Measurements from ENCODE around the gene ZPR1. TPM values are rescaled to one million over a fixed set of nuclear protein-coding genes. Genes with fewer than 3 reads are reported as not detected.
"Not testable (repeated sequence)": the region's sequence is repeated elsewhere in the genome, so short reads cannot be mapped to it uniquely, and the experiment has no call there.

The ZPR1 gene
- total RNA-seq, 4 donors from 2014 or later = 13.1 to 20.9 (median 16.4) TPM

DNA sequence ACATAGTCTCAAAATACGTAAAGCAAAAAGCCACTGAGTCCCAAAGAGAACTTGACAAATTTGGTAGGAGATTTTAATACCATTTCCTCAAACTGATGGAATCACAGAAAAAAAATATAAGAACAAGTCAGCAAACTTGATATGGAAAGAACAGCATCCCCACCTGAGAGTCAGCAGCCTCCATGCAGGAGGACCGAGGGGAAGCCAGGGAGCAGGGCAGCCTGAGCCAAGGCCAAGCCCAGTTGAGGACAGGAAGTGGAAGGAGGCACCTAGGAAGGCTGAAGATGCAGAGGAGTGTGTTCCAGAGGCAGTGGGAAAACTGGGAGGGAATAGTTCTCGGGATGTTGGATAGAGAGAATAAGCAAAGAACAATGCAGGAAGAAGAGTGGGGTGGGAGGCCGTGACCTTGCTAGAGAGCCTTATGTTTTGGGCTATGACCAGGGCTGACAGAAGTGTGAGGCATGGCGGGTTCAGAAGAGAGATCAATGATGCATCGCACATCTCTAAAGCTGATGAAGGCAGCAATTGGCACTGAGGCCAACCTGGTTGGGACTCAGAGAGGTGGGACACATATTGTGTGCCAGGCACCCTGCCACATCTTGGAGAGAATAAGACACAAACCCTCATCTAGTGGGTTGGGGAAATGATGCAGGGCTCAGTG lies 19.9 kb upstream of the ZPR1 start:
- WGBS, 2 donors (ENCODE audit: low coverage in 1 of 2) = 81 to 84% methylated on average over 2 to 6 of the region's 6 CpGs

GRCh38 chr11:116804001-116804400 lies 16.2 kb upstream of the ZPR1 start:
- TF ChIP-seq POLR2AphosphoS5 (IDR thresholded peaks at IDR 0.05) (no peak), EP300 (IDR thresholded peaks at IDR 0.05; ENCODE audit: low read depth) (no peak), POLR2A (IDR thresholded peaks at IDR 0.05) (no peak)
- TF ChIP-seq, protein P1, sequence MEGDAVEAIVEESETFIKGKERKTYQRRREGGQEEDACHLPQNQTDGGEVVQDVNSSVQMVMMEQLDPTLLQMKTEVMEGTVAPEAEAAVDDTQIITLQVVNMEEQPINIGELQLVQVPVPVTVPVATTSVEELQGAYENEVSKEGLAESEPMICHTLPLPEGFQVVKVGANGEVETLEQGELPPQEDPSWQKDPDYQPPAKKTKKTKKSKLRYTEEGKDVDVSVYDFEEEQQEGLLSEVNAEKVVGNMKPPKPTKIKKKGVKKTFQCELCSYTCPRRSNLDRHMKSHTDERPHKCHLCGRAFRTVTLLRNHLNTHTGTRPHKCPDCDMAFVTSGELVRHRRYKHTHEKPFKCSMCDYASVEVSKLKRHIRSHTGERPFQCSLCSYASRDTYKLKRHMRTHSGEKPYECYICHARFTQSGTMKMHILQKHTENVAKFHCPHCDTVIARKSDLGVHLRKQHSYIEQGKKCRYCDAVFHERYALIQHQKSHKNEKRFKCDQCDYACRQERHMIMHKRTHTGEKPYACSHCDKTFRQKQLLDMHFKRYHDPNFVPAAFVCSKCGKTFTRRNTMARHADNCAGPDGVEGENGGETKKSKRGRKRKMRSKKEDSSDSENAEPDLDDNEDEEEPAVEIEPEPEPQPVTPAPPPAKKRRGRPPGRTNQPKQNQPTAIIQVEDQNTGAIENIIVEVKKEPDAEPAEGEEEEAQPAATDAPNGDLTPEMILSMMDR (IDR thresholded peaks at IDR 0.05) = no peak
- in situ Hi-C loops (cut with MboI; ENCODE audit: low pct_ligation_motif_present in 1 of 4, low pct_unique_long_range_greater_than_20kb in 1 of 4, low sequenced_read_pairs in 3 of 4) (no loop called here), intact Hi-C loops (cut with DNase I; ENCODE audit: low total_unique reads) (no loop called here)
- no peaks in the 10 kb centered on the region for H3K27me3 ChIP-seq
- H3K36me3 ChIP-seq = no peaks in the 10 kb centered on the region
- no peak overlapping the region for H3K4me3 ChIP-seq
- no peak overlapping the region for H3K27ac ChIP-seq
- no peak for DNase-seq
- 58 to 67% methylated on average over 1 to 3 of the region's 3 CpGs for WGBS, 2 donors (ENCODE audit: low coverage in 1 of 2)
- peaks cover 0 to 7% (median 2%) of the 10 kb centered on the region in 4 donors for H3K4me1 ChIP-seq
- no peaks in the 10 kb centered on the region for H3K9me3 ChIP-seq

More for the DNA sequence above, 19.9 kb upstream of the ZPR1 start:
- no peak overlapping the region for H3K4me3 ChIP-seq
- no peaks in the 10 kb centered on the region for H3K27me3 ChIP-seq
- peaks cover 0 to 7% (median 2%) of the 10 kb centered on the region in 4 donors for H3K4me1 ChIP-seq
- H3K9me3 ChIP-seq = no peaks in the 10 kb centered on the region
- no peak for DNase-seq
- TF ChIP-seq EP300 (IDR thresholded peaks at IDR 0.05; ENCODE audit: low read depth) = no peak
- no peak for TF ChIP-seq POLR2A (IDR thresholded peaks at IDR 0.05)
- TF ChIP-seq, protein P1 (IDR thresholded peaks at IDR 0.05) = no peak
- TF ChIP-seq POLR2AphosphoS5 (IDR thresholded peaks at IDR 0.05) = no peak
- H3K27ac ChIP-seq = no peak overlapping the region
- H3K36me3 ChIP-seq = no peaks in the 10 kb centered on the region
- intact Hi-C loops (cut with DNase I; ENCODE audit: low total_unique reads) = no loop called here
- in situ Hi-C loops (cut with MboI; ENCODE audit: low pct_ligation_motif_present in 1 of 4, low pct_unique_long_range_greater_than_20kb in 1 of 4, low sequenced_read_pairs in 3 of 4) = no loop called here

DNA sequence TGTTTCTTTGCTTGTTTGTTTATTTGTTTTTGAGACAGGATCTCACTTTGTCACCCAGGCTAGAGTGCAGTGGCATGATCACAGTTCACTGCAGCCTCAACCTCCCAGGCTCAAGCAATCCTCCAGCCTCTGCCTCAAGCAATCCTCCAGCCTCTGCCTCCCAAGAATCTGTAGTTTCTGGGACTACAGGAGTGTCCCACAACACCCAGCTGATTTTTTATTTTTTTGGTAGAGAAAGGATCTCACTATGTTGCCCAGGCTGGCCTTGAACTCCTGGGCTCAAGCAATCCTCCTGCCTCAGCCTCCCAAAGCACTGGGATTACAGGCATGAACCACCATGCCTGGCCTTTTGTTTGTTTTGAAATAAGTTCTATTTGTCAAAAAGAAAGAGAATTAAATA lies 13.8 kb upstream of the ZPR1 start:
- H3K27me3 ChIP-seq; H3K9me3 ChIP-seq; H3K4me1 ChIP-seq; DNase-seq; in situ Hi-C loops (cut with MboI; ENCODE audit: low pct_ligation_motif_present in 1 of 4, low pct_unique_long_range_greater_than_20kb in 1 of 4, low sequenced_read_pairs in 3 of 4); H3K4me3 ChIP-seq; H3K36me3 ChIP-seq; H3K27ac ChIP-seq; intact Hi-C loops (cut with DNase I; ENCODE audit: low total_unique reads): not testable (repeated sequence)

GRCh38 chr11:116800610-116801009 lies 12.8 kb upstream of the ZPR1 start:
- H3K4me1 ChIP-seq = no peaks in the 10 kb centered on the region
- WGBS, 2 donors (ENCODE audit: low coverage in 1 of 2) = 92 to 100% methylated on average over 2 of the region's 2 CpGs
- no peak for TF ChIP-seq EP300 (IDR thresholded peaks at IDR 0.05; ENCODE audit: low read depth)
- TF ChIP-seq POLR2A (IDR thresholded peaks at IDR 0.05) = no peak
- TF ChIP-seq POLR2AphosphoS5 (IDR thresholded peaks at IDR 0.05) = no peak
- H3K27me3 ChIP-seq = no peaks in the 10 kb centered on the region
- H3K27ac ChIP-seq = no peak overlapping the region
- H3K4me3 ChIP-seq = no peak overlapping the region
- H3K36me3 ChIP-seq = no peaks in the 10 kb centered on the region
- H3K9me3 ChIP-seq = no peaks in the 10 kb centered on the region
- intact Hi-C loops (cut with DNase I; ENCODE audit: low total_unique reads) = no loop called here
- no peak for DNase-seq
- in situ Hi-C loops (cut with MboI; ENCODE audit: low pct_ligation_motif_present in 1 of 4, low pct_unique_long_range_greater_than_20kb in 1 of 4, low sequenced_read_pairs in 3 of 4) = no loop called here

GRCh38 chr11:116798368-116798767 lies 10.5 kb upstream of the ZPR1 start:
- TF ChIP-seq POLR2AphosphoS5 (IDR thresholded peaks at IDR 0.05) (no peak), EP300 (IDR thresholded peaks at IDR 0.05; ENCODE audit: low read depth) (no peak), POLR2A (IDR thresholded peaks at IDR 0.05) (no peak)
- TF ChIP-seq, protein P1 (IDR thresholded peaks at IDR 0.05) = no peak
- in situ Hi-C loops (cut with MboI; ENCODE audit: low pct_ligation_motif_present in 1 of 4, low pct_unique_long_range_greater_than_20kb in 1 of 4, low sequenced_read_pairs in 3 of 4) (loop anchor here (10.0 to 25.0 kb wide), 2 partner anchors 306 to 314 kb away; no protein-coding TSS in a partner anchor), intact Hi-C loops (cut with DNase I; ENCODE audit: low total_unique reads) (no loop called here)
- WGBS, 2 donors (ENCODE audit: low coverage in 1 of 2) = 80 to 84% methylated on average over 1 to 5 of the region's 5 CpGs
- H3K27ac ChIP-seq = no peak overlapping the region
- H3K9me3 ChIP-seq = no peaks in the 10 kb centered on the region
- no peaks in the 10 kb centered on the region for H3K4me1 ChIP-seq
- no peak for DNase-seq
- no peaks in the 10 kb centered on the region for H3K27me3 ChIP-seq
- no peaks in the 10 kb centered on the region for H3K36me3 ChIP-seq
- H3K4me3 ChIP-seq = no peak overlapping the region

All from transverse colon (tissue), 4 donors.